Endothelial cell (in vitro differentiated cells): ENCODE measurements around the gene JPH3. TPM values are rescaled to one million over a fixed set of nuclear protein-coding genes. Genes with fewer than 3 reads are reported as not detected.
A peak's percentile ranks its signal among the peaks of the same experiment; 100 is the strongest.

ENCODE experiments used
- DNase-seq: peaks from one replicate; pipeline ENCODE4 v3.0.0; 2021; ENCODE audit warnings: low spot score
- H3K27ac Mint-ChIP-seq: one replicate; pipeline ENCODE4 v1.8.0; 2021; ENCODE audit warnings: mixed read lengths, inconsistent platforms; ENCODE audit not compliant: unreplicated experiment
- H3K27me3 Mint-ChIP-seq: one replicate; pipeline ENCODE4 v1.8.0; 2021; ENCODE audit warnings: mild to moderate bottlenecking, moderate library complexity, mixed read lengths, inconsistent platforms; ENCODE audit not compliant: unreplicated experiment
- H3K36me3 Mint-ChIP-seq: one replicate; pipeline ENCODE4 v1.8.0; 2021; ENCODE audit warnings: mild to moderate bottlenecking, low read depth, mixed read lengths, inconsistent platforms; ENCODE audit not compliant: unreplicated experiment
- H3K4me1 Mint-ChIP-seq: one replicate; pipeline ENCODE4 v1.8.0; 2021; ENCODE audit warnings: mild to moderate bottlenecking, mixed read lengths, inconsistent platforms; ENCODE audit not compliant: unreplicated experiment
- H3K4me3 Mint-ChIP-seq: one replicate; pipeline ENCODE4 v1.8.0; 2021; ENCODE audit warnings: mild to moderate bottlenecking, mixed read lengths, inconsistent platforms; ENCODE audit not compliant: unreplicated experiment
- H3K9me3 Mint-ChIP-seq: one replicate; pipeline ENCODE4 v1.8.0; 2021; ENCODE audit warnings: mixed read lengths, inconsistent platforms; ENCODE audit not compliant: unreplicated experiment
- total RNA-seq: library from RNA; stranded (reverse); fragmentation: NEBNext Ultra II Directional; extraction: Animal tissue kit (Norgen Biotek cat#: 25700); gene quantifications from one replicate; pipeline ENCODE4 v1.2.1, GENCODE V29; 2021; ENCODE audit not compliant: unreplicated experiment
- TF ChIP-seq, protein P1 (sequence below): fragments of 200-600 bp; sonication (generic); IDR thresholded peaks from one replicate; pipeline ENCODE4 v1.5.0; 2021; ENCODE audit warnings: antibody characterized with exemption; ENCODE audit not compliant: unreplicated experiment

JPH3 gene
- total RNA-seq, 1 donor from 2014 or later: 19.1 TPM

DNA sequence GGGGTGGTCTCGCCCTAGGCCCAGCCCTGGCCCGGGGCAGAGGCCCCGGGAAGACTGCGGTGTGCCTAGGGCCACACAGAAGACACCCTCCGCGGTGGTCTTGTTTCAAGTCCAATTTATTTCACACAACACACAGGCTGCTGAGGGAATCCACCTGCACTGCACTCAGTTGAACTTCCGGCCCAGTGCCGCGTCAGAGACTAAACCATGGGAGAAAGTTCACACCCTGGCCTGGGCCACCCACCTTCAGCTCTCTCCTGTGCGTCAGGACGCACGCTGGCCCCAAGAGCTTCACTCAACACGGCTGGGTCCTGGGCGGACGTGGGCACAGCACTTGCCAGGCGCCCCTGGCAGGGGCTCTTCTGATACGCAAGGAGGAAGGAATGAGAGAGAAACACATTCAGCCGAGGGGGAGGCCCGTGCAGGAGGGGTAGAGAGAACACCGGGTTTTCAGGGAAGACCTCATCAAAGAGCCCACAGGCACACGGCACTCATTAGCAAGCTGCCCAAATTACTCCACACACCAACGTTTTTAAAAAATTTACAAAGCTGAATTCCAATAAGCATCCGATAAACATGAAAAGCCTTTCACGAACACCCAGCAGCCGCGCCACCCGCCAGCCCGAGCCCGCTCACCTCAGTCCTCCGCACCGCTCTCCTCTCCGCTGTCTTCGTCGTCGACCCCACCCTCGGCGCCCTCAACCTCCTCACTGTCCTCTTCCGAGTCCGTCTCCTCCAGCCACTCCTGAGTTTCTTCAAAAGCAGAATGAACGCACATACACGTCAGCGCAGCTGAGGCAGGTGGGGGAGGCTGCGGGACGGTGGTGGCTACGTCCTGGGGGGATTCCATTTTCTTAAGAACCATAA, 105.6 kb downstream of the JPH3 start:
- H3K36me3 Mint-ChIP-seq: peaks cover 11% of the 10 kb centered on the region
- TF ChIP-seq, protein P1, sequence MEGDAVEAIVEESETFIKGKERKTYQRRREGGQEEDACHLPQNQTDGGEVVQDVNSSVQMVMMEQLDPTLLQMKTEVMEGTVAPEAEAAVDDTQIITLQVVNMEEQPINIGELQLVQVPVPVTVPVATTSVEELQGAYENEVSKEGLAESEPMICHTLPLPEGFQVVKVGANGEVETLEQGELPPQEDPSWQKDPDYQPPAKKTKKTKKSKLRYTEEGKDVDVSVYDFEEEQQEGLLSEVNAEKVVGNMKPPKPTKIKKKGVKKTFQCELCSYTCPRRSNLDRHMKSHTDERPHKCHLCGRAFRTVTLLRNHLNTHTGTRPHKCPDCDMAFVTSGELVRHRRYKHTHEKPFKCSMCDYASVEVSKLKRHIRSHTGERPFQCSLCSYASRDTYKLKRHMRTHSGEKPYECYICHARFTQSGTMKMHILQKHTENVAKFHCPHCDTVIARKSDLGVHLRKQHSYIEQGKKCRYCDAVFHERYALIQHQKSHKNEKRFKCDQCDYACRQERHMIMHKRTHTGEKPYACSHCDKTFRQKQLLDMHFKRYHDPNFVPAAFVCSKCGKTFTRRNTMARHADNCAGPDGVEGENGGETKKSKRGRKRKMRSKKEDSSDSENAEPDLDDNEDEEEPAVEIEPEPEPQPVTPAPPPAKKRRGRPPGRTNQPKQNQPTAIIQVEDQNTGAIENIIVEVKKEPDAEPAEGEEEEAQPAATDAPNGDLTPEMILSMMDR: no peak
- peaks cover 5% of the 10 kb centered on the region for H3K4me1 Mint-ChIP-seq
- no peaks in the 10 kb centered on the region for H3K9me3 Mint-ChIP-seq
- no peak for DNase-seq
- H3K4me3 Mint-ChIP-seq: no peak overlapping the region
- H3K27ac Mint-ChIP-seq: peak overlapping the region; percentile 70
- peaks cover 10% of the 10 kb centered on the region for H3K27me3 Mint-ChIP-seq

DNA sequence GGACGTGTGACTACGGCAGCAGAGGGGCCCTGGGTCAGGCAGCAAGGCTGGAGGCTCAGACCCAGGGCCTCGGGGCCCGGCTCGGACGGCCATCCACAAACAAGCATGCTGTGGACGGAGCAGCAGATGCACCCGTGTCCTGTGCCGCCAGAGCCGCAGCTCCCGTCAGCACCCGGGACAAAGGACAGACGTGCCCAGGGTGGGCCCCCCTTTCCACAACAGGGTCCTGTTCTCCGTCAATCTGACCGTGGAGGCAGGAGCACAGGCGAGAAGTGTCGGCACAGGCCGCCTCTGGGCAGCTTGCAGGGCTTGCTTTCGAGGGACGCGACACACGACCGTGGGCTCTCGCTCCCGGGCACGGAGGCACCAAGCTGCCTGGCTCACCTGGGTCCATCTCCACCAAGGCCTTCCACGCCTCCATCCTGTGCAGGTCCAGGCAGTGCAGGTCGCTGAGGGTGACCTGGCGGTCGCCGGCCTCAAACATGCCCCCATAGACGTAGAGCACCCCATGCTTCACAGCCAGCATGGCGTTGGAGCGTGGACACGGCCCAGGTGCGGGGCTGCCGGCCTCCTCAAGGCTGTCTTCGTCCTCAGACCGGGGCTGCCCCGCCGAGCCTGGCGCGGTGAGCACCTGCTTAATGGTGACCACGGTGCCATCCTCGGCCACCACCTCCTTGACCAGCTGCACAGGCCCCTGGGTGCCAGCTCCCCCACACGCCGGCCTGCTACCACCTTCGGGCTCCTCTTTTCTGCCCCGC, 106.8 kb downstream of the JPH3 start:
- Mint-ChIP-seq H3K36me3 (peaks cover 11% of the 10 kb centered on the region), H3K27ac (no peak overlapping the region)

DNA sequence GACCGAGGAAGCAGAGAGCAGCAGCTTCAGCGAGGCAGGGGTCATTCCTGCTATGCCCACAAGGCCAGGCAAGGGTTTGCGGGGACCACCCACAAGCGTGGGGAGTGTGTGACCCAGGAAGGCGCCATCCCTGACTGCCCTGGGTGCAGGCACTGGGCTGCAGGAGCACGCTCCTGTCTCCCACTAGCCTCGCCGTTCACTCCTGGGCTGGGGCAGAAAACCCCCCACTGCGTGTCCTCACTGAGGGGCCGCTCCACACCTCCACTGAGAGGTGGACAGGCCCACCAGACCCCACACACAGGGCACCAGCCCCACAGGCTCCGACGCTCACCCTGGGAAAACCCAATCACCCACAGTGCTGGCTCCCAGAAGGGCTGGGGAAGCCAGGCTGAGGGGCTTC, 107.4 kb downstream of the JPH3 start:
- H3K27ac Mint-ChIP-seq: no peak overlapping the region
- H3K36me3 Mint-ChIP-seq: peaks cover 14% of the 10 kb centered on the region
- TF ChIP-seq, protein P1: no peak
- DNase-seq: no peak
- peaks cover 6% of the 10 kb centered on the region for H3K27me3 Mint-ChIP-seq
- no peaks in the 10 kb centered on the region for H3K9me3 Mint-ChIP-seq
- H3K4me1 Mint-ChIP-seq: no peaks in the 10 kb centered on the region
- H3K4me3 Mint-ChIP-seq: no peak overlapping the region

More for the DNA sequence above, 106.8 kb downstream of the JPH3 start:
- Mint-ChIP-seq H3K4me3 (no peak overlapping the region), H3K27me3 (peaks cover 6% of the 10 kb centered on the region), H3K4me1 (no peaks in the 10 kb centered on the region), H3K9me3 (no peaks in the 10 kb centered on the region)
- DNase-seq: no peak
- TF ChIP-seq, protein P1: no peak

DNA sequence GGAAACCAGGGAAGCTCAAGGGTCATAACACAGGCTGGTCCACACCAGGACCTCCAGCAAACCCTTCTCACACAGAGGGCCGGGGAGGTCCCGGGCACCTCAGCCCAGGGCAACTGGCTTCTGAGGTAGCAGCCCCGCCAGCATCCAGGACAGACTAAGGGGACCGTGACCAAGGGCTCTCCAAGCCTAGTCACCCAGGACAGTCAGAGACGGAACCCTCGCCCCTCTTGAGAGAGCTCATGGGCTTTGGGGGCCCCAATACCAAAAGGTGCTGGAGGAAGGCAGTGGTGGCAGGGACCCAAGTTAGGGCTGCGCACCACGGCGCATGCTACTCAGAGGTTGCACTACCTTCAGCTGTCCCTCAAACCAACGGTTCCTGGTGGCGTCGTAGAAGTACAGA, 108.6 kb downstream of the JPH3 start:
- Mint-ChIP-seq H3K9me3 (no peaks in the 10 kb centered on the region), H3K27me3 (peaks cover 5% of the 10 kb centered on the region), H3K4me3 (no peak overlapping the region), H3K36me3 (peaks cover 24% of the 10 kb centered on the region), H3K27ac (no peak overlapping the region), H3K4me1 (no peaks in the 10 kb centered on the region)
- TF ChIP-seq, protein P1: no peak
- DNase-seq: no peak
